GM12891 (cell line): ENCODE measurements around the gene PRPH.
"Not testable (repeated sequence)": the region's sequence is repeated elsewhere in the genome, so short reads cannot be mapped to it uniquely, and the experiment has no call there.

Source experiments
- DNase-seq: peaks from one replicate; pipeline ENCODE4 v3.0.0; 2011; ENCODE audit warnings: low spot score; ENCODE audit not compliant: insufficient read length
- FAIRE-seq: peaks from 2 replicates; lab custom pipeline; 2011; peaks lifted over from hg19 to GRCh38; lab: Jason Lieb, UNC
- PAX5 ChIP-seq: IDR thresholded peaks from 2 replicates; pipeline ENCODE4 v1.6.1; 2011; ENCODE audit warnings: low read length, moderate library complexity, mild to moderate bottlenecking; ENCODE audit not compliant: insufficient read depth, severe bottlenecking
- POLR2A ChIP-seq: IDR thresholded peaks from 2 replicates; pipeline ENCODE4 v1.6.1; 2011; ENCODE audit warnings: low read depth, low read length, control low read depth
- POLR2AphosphoS5 ChIP-seq: IDR thresholded peaks from 2 replicates; pipeline ENCODE4 v1.6.1; 2011; ENCODE audit warnings: low read depth, low read length, control low read depth
- POU2F2 ChIP-seq: IDR thresholded peaks from 2 replicates; pipeline ENCODE4 v1.6.1; 2011; ENCODE audit warnings: low read depth, mild to moderate bottlenecking, control low read depth, low read length, moderate library complexity
- SPI1 ChIP-seq: IDR thresholded peaks from 2 replicates; pipeline ENCODE4 v1.6.1; 2011; ENCODE audit warnings: low read depth, low read length, control low read depth
- TAF1 ChIP-seq: IDR thresholded peaks from 2 replicates; pipeline ENCODE4 v1.6.1; 2011; ENCODE audit warnings: low read depth, low read length, control low read depth

Gene PRPH

DNA sequence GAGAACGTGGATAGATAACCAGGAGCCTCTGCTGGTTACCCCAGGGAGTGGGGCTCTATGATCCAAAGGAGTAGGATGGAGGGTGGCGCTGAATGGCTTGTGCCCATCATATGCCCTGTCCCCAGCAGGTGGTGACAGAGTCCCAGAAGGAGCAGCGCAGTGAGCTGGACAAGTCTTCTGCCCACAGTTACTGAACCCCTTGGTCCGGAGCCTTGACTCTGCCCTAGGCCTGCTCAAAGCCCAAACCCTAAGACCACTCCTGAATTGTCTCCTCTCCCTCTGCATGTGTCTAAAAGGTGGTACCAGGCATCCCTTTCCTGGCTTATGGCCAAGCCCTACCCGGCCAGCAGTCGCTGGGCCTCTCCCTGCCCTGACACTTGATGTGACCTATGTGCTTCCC, 3.2 kb downstream of the PRPH start:
- no peak for DNase-seq
- no peak for FAIRE-seq
- TF ChIP-seq POLR2A = no peak
- TF ChIP-seq TAF1 = no peak
- no peak for TF ChIP-seq SPI1
- TF ChIP-seq PAX5 = no peak
- TF ChIP-seq POLR2AphosphoS5 = no peak
- TF ChIP-seq POU2F2 = no peak

DNA sequence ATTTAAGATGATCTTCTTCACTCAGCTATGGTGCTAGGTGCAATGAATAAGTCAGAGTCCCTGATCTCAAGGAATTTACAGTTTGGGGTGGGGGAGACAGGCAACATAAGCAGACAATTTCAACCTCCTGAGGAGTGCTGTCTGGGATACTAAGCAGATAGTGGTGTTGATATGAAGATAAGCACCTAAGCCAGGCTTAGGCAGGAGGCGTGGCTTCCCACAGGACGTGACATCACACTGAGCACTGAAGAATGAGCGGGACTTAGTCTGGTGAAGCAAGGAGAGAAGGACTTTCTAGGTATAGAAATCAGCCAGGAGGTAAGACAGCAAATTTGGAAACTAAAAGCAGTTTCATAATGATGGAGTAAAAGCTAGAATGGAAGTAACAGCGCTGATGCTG, 6.8 kb downstream of the PRPH start:
- TF ChIP-seq POLR2AphosphoS5 = no peak
- no peak for TF ChIP-seq POU2F2
- TF ChIP-seq PAX5 = no peak
- TF ChIP-seq TAF1 = no peak
- no peak for TF ChIP-seq POLR2A
- TF ChIP-seq SPI1 = no peak
- FAIRE-seq (no peak), DNase-seq (no peak)

DNA sequence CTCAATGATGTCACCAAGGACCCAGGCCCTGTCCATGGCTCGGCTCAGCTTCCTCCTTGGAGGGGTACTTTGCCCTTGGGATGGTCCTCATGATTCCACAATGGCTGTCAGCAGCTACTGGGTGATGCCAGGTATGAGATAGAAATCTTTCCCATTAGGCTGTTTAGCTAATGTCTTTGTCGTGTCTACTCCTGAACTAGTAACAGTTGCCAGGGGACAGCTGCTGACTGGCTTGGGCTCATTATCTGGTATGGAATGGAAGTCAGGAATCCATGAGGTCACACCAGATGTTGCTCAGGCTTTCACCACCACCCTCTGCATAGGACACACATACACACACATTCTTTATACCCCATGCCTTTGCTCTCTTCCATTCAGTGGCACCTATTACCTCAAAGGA, 9.2 kb downstream of the PRPH start:
- DNase-seq (no peak), FAIRE-seq (no peak)
- no peak for TF ChIP-seq TAF1
- no peak for TF ChIP-seq POLR2AphosphoS5
- TF ChIP-seq POLR2A = no peak
- TF ChIP-seq PAX5 = no peak
- no peak for TF ChIP-seq SPI1
- TF ChIP-seq POU2F2 = no peak

DNA sequence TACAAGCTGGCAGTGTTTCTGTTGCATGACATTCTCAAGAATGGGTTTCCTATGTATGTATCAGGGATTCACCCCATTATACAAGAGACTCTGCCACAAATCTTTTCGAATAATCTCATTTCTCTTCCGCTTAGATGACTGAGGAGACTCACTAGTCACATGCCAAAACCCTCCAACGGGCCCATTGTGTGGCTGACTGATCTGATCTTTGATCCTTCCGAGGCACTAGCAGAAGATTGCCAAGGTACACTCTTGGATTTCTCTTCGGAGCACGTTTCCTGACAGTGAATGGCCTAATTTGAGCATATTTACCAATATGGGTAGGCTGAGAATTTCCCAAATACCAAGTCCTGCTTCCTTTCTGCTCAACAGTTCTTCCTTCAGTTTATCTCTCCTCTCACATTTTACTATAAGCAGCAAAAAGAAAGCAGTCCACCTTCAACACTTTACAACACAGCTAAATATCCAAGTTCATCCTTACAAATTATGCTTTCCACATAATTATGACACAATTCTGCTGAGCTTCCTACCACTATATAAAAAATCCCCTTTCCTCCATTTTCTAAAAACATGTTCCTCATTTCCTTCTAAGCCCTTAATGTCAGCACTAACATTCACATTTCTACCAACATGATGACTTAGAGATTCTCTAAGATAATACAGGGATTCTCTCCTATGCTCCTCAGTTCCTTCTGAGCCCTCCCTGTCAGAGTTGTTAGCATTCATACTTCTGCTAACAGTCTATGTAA, 11.0 kb downstream of the PRPH start:
- TF ChIP-seq PAX5 = no peak
- TF ChIP-seq POLR2A = no peak
- TF ChIP-seq TAF1 = no peak

GRCh38 chr12:49309386-49309785, 14.4 kb downstream of the PRPH start:
- no peak for FAIRE-seq
- TF ChIP-seq TAF1 (no peak), PAX5 (no peak), POLR2AphosphoS5 (no peak), SPI1 (no peak), POLR2A (no peak), POU2F2 (no peak)
- DNase-seq = no peak

More for the DNA sequence above, 11.0 kb downstream of the PRPH start:
- FAIRE-seq = no peak
- DNase-seq = no peak

DNA sequence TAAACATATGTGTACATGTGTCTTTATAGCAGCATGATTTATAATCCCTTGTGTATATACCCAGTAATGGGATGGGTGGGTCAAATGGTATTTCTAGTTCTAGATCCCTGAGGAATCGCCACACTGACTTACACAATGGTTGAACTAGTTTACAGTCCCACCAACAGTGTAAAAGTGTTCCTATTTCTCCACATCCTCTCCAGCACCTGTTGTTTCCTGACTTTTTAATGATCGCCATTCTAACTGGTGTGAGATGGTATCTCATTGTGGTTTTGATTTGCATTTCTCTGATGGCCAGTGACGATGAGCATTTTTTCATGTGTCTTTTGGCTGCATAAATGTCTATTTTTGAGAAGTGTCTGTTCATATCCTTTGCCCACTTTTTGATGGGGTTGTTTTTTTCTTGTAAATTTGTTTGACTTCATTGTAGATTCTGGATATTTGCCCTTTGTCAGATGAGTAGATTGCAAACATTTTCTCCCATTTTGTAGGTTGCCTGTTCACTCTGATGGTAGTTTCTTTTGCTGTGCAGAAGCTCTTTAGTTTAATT, 15.6 kb downstream of the PRPH start:
- FAIRE-seq, DNase-seq: not testable (repeated sequence)

DNA sequence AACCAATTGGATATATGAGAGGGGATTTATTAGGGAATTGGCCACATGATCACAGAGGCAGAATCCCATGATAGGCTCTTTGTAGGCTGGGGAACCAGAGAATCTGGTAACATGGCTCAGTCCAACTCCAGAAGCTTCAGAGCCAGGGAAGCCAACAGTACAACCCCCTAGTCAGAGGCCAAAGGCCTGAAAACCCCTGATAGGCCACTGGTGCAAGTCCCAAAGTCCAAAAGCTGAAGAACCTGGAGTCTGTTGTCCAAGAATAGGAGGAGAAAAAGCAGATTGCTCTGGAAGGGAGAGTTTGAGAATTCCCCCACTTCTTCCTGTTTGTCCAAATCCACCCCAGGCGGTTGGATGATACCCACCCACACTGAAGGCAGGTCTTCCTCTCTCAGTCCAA, 19.9 kb downstream of the PRPH start:
- FAIRE-seq (no peak), DNase-seq (no peak)
- TF ChIP-seq PAX5 = no peak
- TF ChIP-seq SPI1 = no peak
- no peak for TF ChIP-seq POU2F2
- TF ChIP-seq POLR2AphosphoS5 = no peak
- no peak for TF ChIP-seq TAF1
- no peak for TF ChIP-seq POLR2A

- not testable (repeated sequence) for FAIRE-seq, DNase-seq
Measured at GRCh38 chr12:49317118-49317517, 22.2 kb downstream of the PRPH start.

- not testable (repeated sequence) for FAIRE-seq, DNase-seq
Measured at GRCh38 chr12:49320411-49321103, 25.6 kb downstream of the PRPH start.

DNA sequence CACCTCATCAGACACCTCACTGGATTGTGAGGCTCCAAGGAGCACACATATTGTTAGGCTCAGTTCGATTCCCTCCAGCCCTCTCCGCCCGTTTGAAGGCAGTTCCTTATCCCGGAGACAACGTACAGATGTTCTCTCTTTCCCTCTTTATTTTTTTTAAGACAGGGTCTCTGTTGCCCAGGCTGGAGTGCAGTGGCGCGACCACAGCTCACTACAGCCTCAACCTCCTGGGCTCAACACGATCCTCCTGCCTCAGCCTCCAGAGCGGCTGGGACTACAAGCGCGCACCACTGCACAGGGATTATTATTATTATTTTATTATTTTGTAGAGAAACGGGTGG, 27.4 kb downstream of the PRPH start:
- TF ChIP-seq POU2F2 (no peak), TAF1 (no peak), POLR2AphosphoS5 (no peak), PAX5 (no peak), SPI1 (no peak), POLR2A (no peak)
- DNase-seq (no peak), FAIRE-seq (no peak)

DNA sequence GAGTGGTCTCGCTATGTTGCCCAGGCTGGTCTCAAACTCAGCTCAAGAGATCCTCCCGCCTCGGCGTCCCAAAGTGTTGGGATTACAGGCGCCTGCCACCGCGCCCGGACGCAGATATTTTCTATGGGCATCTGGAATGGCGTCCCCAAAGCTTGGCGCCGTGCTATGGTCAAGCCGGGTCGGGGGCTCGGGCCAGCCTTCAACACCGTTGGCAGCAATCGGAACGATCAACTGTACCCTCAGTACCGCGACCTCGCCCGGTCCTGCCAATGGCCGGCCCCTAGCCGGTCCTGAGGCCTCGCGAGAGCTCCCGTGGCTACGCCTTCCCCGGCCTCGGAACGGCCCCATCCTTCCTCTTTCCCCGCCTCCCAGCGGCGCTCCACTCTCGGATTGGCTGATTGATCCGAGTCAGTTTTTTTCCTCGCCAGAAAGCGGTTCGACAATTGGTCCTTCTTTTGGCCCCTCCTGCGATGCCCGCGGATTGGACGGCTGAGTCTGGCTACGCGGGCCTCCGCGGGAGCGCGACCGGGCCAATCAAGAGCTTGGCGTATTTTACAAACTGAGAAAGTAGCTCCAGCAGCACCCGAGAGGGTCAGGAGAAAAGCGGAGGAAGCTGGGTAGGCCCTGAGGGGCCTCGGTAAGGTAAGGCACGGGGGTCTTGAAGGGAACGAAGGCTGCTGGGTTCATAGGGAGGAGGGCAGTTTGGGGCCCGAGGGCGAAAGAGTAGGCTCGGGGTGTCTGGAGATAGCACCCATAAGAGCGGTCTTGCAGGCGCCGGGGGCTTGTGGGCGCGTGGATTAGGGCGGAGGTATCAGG, 28.0 kb downstream of the PRPH start, which contains the start of gene TROAP:
Gene TROAP (plus strand): TSS at position 548 of the 816 bp plus-strand sequence. CDS start 354 bp downstream, outside the sequence.
- peak; percentile 94 for FAIRE-seq
- TF ChIP-seq POLR2A = peak; percentile 66
- 0 out of 2 replicates have a peak, but pooled peaks have one; percentile 26 for TF ChIP-seq POU2F2
- no peak for TF ChIP-seq SPI1
- TF ChIP-seq POLR2AphosphoS5 = peak; percentile 82

More for the DNA sequence above, 28.0 kb downstream of the PRPH start, which contains the start of gene TROAP:
- DNase-seq = peak; percentile 97
